Thyroid gland (tissue), 4 donors: ENCODE data around the gene C1orf216.

Experiments used
- CTCF ChIP-seq, 6 experiments: fragments of 200-600 bp in 3 of 6; fragments of 450-650 bp in 3 of 6; sonication (generic) in 3 of 6; IDR thresholded peaks; one replicate each; pipeline ENCODE4 v1.5.1; 2016 to 2019; ENCODE audit warnings: antibody characterized with exemption in 6 of 6, mild to moderate bottlenecking in 2 of 6, inconsistent platforms in 1 of 6, moderate library complexity in 1 of 6
- POLR2A ChIP-seq, 2 donors: fragments of 450-650 bp; IDR thresholded peaks; one replicate each; pipeline ENCODE4 v1.6.1; 2017; ENCODE audit warnings: antibody characterized with exemption in 2 of 2, mild to moderate bottlenecking in 2 of 2, moderate library complexity in 1 of 2

DNA sequence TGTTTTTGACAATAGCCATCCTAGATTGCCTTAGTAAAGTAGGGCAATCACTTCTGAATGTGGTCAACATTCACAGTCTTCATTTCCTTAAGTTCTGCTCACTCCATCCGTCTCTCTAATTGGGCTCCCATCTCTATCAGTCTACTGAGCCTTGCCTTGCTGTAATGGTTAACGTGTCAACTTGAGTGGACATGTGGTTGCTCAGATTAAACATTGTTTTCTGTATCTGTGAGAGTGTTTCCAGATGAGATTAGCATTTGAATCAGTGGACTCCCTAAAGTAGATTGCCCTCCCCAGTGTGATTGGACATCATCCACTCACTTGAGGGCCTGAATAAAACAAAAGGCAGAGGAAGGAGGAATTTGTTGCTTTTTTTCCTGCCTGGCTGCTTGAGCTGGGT, 26.4 kb downstream of the C1orf216 start:
- TF ChIP-seq CTCF (IDR thresholded peaks at IDR 0.05) (no peak), POLR2A (IDR thresholded peaks at IDR 0.05) (no peak)
